ENCODE measurements around the gene GNB1.

The GNB1 gene

DNA sequence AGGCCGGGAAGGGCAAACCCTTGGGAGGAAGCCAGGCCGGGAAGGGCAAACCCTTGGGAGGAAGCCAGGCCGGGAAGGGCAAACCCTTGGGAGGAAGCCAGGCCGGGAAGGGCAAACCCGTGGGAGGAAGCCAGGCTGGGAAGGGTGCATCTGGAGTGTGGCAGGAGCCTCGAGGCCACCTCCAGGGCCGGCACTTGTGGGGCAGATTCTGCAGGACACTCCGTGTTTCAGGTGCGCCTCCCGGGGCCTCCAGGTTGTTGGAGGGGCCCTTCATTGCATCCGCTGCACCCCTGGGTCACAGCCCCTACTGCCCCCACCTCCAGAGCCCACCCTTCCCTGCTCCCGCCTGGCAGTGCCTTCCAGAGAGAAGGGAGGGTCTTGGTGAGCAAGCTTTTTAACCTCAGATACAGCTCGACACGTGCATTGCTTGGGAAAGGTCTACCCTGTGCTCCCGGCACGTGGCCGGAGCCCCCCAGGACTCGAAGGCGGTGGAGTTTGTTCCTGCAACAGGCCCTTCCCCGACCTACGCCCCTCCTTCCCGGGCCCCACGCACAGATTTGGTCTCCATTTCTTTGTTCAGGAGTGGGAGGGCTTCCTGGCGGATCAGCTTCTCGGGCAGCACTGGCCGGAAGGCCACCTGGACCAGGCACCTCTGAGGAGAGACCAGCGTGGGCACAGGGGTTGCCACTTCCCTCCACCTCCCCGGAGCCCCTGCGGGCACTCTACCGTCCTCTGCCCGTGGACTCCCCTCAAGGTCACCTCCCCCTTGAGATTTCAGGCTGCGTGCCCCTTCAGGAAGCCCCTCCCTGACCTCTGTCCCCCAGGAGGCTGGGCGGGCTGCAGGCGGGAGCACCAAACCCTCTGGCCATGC, 37.6 kb upstream of the GNB1 start:
- no peak for DNase-seq
- no peak overlapping the region for H3K9ac ChIP-seq (ENCODE audit: low read depth, low read length)
- no peak overlapping the region for H3K4me3 ChIP-seq (ENCODE audit: low read depth in 1 of 2, low read length in 2 of 2)
- H3K4me1 ChIP-seq (ENCODE audit: insufficient read depth, low read length): no peaks in the 10 kb centered on the region
- no peaks in the 10 kb centered on the region; the same call in 1 of the 2 replicates for H4K20me1 ChIP-seq (ENCODE audit: insufficient read depth, low read length)
- no peaks in the 10 kb centered on the region for H3K36me3 ChIP-seq (ENCODE audit: insufficient read depth, low read length)
- ATAC-seq (ENCODE audit: insufficient read depth, low read depth): no peak
- H3K27me3 ChIP-seq (ENCODE audit: insufficient read depth, low read length, poor library complexity): no peaks in the 10 kb centered on the region
- H3K27ac ChIP-seq (ENCODE audit: low read length): no peak overlapping the region
- TF ChIP-seq EZH2 (IDR thresholded peaks at IDR 0.05; ENCODE audit: borderline replicate concordance, low read depth, low read length, severe bottlenecking): no peak
- TF ChIP-seq CTCF (IDR thresholded peaks at IDR 0.05; ENCODE audit: borderline replicate concordance, extremely low read depth, low read length, poor library complexity, severe bottlenecking): no peak
- no peak overlapping the region for H2AFZ ChIP-seq (ENCODE audit: low read depth, low read length)
- no peaks in the 10 kb centered on the region for H3K79me2 ChIP-seq (ENCODE audit: insufficient read depth, low read length)
- no peak overlapping the region for H3K4me2 ChIP-seq (ENCODE audit: insufficient read depth, low read length)
- no peaks in the 10 kb centered on the region for H3K9me3 ChIP-seq (ENCODE audit: insufficient read depth, low read length, severe bottlenecking)

- H3K27me3 ChIP-seq (ENCODE audit: insufficient read depth, low read length, poor library complexity): no peaks in the 10 kb centered on the region
- no peaks in the 10 kb centered on the region; the same call in 1 of the 2 replicates for H4K20me1 ChIP-seq (ENCODE audit: insufficient read depth, low read length)
- H3K79me2 ChIP-seq (ENCODE audit: insufficient read depth, low read length): no peaks in the 10 kb centered on the region
- no peak overlapping the region for H2AFZ ChIP-seq (ENCODE audit: low read depth, low read length)
- H3K27ac ChIP-seq (ENCODE audit: low read length): no peak overlapping the region
- DNase-seq: no peak
- H3K36me3 ChIP-seq (ENCODE audit: insufficient read depth, low read length): no peaks in the 10 kb centered on the region
- ATAC-seq (ENCODE audit: insufficient read depth, low read depth): no peak
- H3K4me2 ChIP-seq (ENCODE audit: insufficient read depth, low read length): no peak overlapping the region
- H3K4me3 ChIP-seq (ENCODE audit: low read depth in 1 of 2, low read length in 2 of 2): no peak overlapping the region
- no peak for TF ChIP-seq CTCF (IDR thresholded peaks at IDR 0.05; ENCODE audit: borderline replicate concordance, extremely low read depth, low read length, poor library complexity, severe bottlenecking)
- TF ChIP-seq EZH2 (IDR thresholded peaks at IDR 0.05; ENCODE audit: borderline replicate concordance, low read depth, low read length, severe bottlenecking): no peak
- no peaks in the 10 kb centered on the region for H3K4me1 ChIP-seq (ENCODE audit: insufficient read depth, low read length)
- H3K9me3 ChIP-seq (ENCODE audit: insufficient read depth, low read length, severe bottlenecking): no peaks in the 10 kb centered on the region
- no peak overlapping the region for H3K9ac ChIP-seq (ENCODE audit: low read depth, low read length)
These were observed 36.9 kb upstream of the GNB1 start for GRCh38 chr1:1927751-1928150.

DNA sequence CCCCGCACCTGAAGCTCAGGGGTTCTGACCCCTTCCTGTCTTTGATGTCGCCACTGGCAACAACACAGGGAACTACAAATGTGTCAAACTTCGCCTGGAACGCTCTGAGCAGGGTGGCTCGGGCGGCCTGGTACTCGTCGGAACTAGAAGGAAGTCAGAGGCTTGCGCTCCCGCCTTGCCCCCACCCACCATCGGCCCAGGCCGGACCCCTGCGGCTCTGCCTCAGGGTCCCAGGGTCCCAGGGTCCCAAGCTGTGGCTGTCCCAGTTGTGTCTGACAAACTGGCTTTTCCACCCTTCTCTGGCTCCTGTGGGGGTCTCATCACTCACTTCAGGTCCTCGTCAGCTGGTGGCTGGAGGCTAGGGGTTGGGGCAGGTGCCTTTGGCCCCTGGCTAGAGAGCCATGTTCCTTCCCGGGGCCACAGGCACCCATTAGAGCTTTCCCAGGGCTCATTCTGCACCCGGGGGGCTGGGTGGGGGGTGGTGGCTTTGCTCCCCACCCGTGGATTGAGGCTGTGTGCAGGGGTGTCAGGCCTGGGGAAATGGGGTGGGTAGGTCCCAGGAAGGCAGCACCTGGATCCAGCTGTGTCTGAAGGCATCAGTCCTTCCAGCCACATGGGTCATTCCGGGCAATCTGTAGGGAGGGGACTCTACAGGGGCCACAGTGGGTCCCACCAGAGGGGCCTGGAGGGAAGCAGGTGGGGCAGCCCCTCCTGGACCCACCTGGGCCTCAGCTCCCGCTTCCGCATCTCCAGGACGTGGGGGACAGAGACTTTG, 36.2 kb upstream of the GNB1 start:
- Histone ChIP-seq H3K27ac (ENCODE audit: low read length) (no peak overlapping the region), H3K9me3 (ENCODE audit: insufficient read depth, low read length, severe bottlenecking) (no peaks in the 10 kb centered on the region), H2AFZ (ENCODE audit: low read depth, low read length) (no peak overlapping the region), H3K4me3 (ENCODE audit: low read depth in 1 of 2, low read length in 2 of 2) (no peak overlapping the region), H3K27me3 (ENCODE audit: insufficient read depth, low read length, poor library complexity) (no peaks in the 10 kb centered on the region), H3K36me3 (ENCODE audit: insufficient read depth, low read length) (no peaks in the 10 kb centered on the region), H3K9ac (ENCODE audit: low read depth, low read length) (no peak overlapping the region), H3K4me1 (ENCODE audit: insufficient read depth, low read length) (no peaks in the 10 kb centered on the region), H3K4me2 (ENCODE audit: insufficient read depth, low read length) (no peak overlapping the region), H3K79me2 (ENCODE audit: insufficient read depth, low read length) (no peaks in the 10 kb centered on the region), H4K20me1 (ENCODE audit: insufficient read depth, low read length) (no peaks in the 10 kb centered on the region; the same call in 1 of the 2 replicates)
- TF ChIP-seq EZH2 (IDR thresholded peaks at IDR 0.05; ENCODE audit: borderline replicate concordance, low read depth, low read length, severe bottlenecking): no peak
- no peak for TF ChIP-seq CTCF (IDR thresholded peaks at IDR 0.05; ENCODE audit: borderline replicate concordance, extremely low read depth, low read length, poor library complexity, severe bottlenecking)
- ATAC-seq (ENCODE audit: insufficient read depth, low read depth) (no peak), DNase-seq (no peak)

Data from DND-41 (cell line).